ENCODE results near the gene FUNDC2. TPM values are rescaled to one million over a fixed set of nuclear protein-coding genes. Genes with fewer than 3 reads are reported as not detected.

Gene FUNDC2
- polyA plus RNA-seq, 2 of the 4 experiments (the other 2 are of a cell fraction) = 63.5 to 159 TPM

DNA sequence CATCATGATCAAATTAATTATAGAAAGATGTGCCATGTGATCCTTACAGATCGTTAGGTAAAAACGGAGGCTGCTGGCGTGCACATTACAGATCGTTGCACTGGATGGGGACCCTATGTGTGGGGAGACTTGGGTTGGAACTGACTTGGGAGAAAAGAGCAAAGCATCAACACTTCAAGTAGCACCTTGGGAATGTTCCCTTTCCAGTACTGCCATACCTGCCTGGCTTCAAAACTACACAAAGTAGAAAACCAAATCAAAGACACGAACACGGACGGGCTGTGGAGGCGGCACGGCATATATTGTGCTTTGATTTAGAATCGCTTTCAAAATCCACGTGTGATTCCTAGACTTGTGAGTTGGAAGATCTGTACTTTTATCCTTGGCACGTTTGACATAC, 43.4 kb downstream of the FUNDC2 start (continued):
- TF ChIP-seq RNF2 (IDR thresholded peaks at IDR 0.05; ENCODE audit: borderline replicate concordance, low read depth) = no peak
- TF ChIP-seq CBX2 (IDR thresholded peaks at IDR 0.05; ENCODE audit: borderline replicate concordance, low read depth) = no peak
- no peak for TF ChIP-seq HDAC2 (IDR thresholded peaks at IDR 0.05)
- TF ChIP-seq FOSL2 (IDR thresholded peaks at IDR 0.05) = no peak
- no peak for TF ChIP-seq FOSL2 (CRISPR knock-in tag; IDR thresholded peaks at IDR 0.05)
- TF ChIP-seq KDM5A (IDR thresholded peaks at IDR 0.05) = no peak
- no peak for TF ChIP-seq KDM1A (IDR thresholded peaks at IDR 0.05; ENCODE audit: low read depth)
- no peak for TF ChIP-seq BHLHE40 (IDR thresholded peaks at IDR 0.05; ENCODE audit: low read depth, low read length)

DNA sequence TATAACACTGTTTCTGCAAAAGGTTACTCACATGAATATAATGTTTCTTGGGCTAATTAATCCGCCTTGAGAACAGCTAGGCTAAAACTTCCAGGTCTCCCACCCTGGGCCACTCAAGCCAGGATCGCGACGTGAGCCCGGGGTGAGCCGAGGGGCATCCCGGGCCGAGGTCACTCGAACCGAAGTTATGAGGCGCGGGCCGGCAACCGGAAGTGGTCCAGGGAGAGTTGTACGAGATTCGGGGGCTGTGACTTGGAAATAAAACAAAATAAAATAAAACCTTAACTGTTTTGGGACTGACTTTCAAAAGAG, 44.0 kb downstream of the FUNDC2 start:
- peak in 1 of 2 experiments; percentile 20 for DNase-seq (ENCODE audit: low read depth in 1 of 2, low spot score in 1 of 2)
- peak; percentile 51 to 54 for ATAC-seq
- 2% methylated on average over 16 of the region's 16 CpGs for WGBS (ENCODE audit: missing lambda C conversion rate)
- FAIRE-seq = no peak
- Histone ChIP-seq H3K4me2 (peak overlapping the region; percentile 86), H3K27ac (peak overlapping the region; percentile 93 to 98), H3K4me1 (peaks cover 47% of the 10 kb centered on the region), H3K4me3 (peak overlapping the region; percentile 84), H3K9me3 (no peaks in the 10 kb centered on the region)
- no peak for TF ChIP-seq TP53 (CRISPR knock-in tag; IDR thresholded peaks at IDR 0.05)
- TF ChIP-seq PHF8 (IDR thresholded peaks at IDR 0.05; ENCODE audit: borderline replicate concordance, low read depth) = peak; percentile 88
- CTCF ChIA-PET = interaction anchor here (1.1 kb wide), 1 partner anchor 14 kb away, joined by 5 read pairs; no protein-coding TSS in a partner anchor
- POLR2A ChIA-PET = interaction anchor here (0.9 kb wide), 1 partner anchor 44 kb away, joined by 4 read pairs; the partner anchor contains the start of gene FUNDC2

GRCh38 chrX:155070975-155071693, 44.5 kb downstream of the FUNDC2 start, which contains the start of the genes BRCC3, CMC4 and MTCP1:
Gene BRCC3 (plus strand): TSS chrX:155071508. CDS start chrX:155071528, 20 bp downstream.
Gene CMC4 (minus strand): TSS chrX:155071136. CDS start chrX:155064023, 7,113 bp downstream.
Gene MTCP1 (minus strand): TSS chrX:155071136. CDS start chrX:155066010, 5,126 bp downstream.
- WGBS (ENCODE audit: missing lambda C conversion rate) = 0% methylated on average over 17 of the region's 81 CpGs
- peak; percentile 94 to 96 for ATAC-seq
- no peaks in the 10 kb centered on the region for H3K9me3 ChIP-seq
- DNase-seq (ENCODE audit: low read depth in 1 of 2, low spot score in 1 of 2) = peak; percentile 81 to 88
- ChIA-PET POLR2A (interaction anchor here (0.9 kb wide), 1 partner anchor 44 kb away, joined by 4 read pairs; the partner anchor contains the start of gene FUNDC2), CTCF (interaction anchor here (1.1 to 1.4 kb wide), 2 partner anchors 14 to 16 kb away, joined by 5 to 6 read pairs; no protein-coding TSS in a partner anchor)
- peaks cover 42% of the 10 kb centered on the region for H3K4me1 ChIP-seq
- no peak for FAIRE-seq
- H3K27ac ChIP-seq = peak within 1 kb of the TSS; percentile 93 to 98
- H3K4me3 ChIP-seq = peak within 1 kb of the TSS; percentile 84
- H3K4me2 ChIP-seq = peak within 1 kb of the TSS; percentile 86
- no peak for TF ChIP-seq FOSL2 (IDR thresholded peaks at IDR 0.05)
- no peak for TF ChIP-seq FOSL2 (CRISPR knock-in tag; IDR thresholded peaks at IDR 0.05)
- no peak for TF ChIP-seq JUNB (IDR thresholded peaks at IDR 0.05)
- peak; percentile 71 for TF ChIP-seq KDM5A (IDR thresholded peaks at IDR 0.05)
- TF ChIP-seq POLR2AphosphoS2 (conservative IDR thresholded peaks at IDR 0.05; ENCODE audit: low read length) = no peak
- TF ChIP-seq JUN (IDR thresholded peaks at IDR 0.05) = peak in 1 of 2 experiments; percentile 63; a peak in 1 of 5 replicates
- TF ChIP-seq MAZ (IDR thresholded peaks at IDR 0.05; ENCODE audit: borderline replicate concordance, low read depth, low read length) = 0 out of 2 replicates have a peak, but pooled peaks have one; percentile 58
- peak; percentile 95 for TF ChIP-seq POLR2A (IDR thresholded peaks at IDR 0.05; ENCODE audit: low read length)
- TF ChIP-seq, protein P1, sequence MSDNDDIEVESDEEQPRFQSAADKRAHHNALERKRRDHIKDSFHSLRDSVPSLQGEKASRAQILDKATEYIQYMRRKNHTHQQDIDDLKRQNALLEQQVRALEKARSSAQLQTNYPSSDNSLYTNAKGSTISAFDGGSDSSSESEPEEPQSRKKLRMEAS (IDR thresholded peaks at IDR 0.05) = peak; percentile 25; the same call in 1 of the 2 replicates

DNA sequence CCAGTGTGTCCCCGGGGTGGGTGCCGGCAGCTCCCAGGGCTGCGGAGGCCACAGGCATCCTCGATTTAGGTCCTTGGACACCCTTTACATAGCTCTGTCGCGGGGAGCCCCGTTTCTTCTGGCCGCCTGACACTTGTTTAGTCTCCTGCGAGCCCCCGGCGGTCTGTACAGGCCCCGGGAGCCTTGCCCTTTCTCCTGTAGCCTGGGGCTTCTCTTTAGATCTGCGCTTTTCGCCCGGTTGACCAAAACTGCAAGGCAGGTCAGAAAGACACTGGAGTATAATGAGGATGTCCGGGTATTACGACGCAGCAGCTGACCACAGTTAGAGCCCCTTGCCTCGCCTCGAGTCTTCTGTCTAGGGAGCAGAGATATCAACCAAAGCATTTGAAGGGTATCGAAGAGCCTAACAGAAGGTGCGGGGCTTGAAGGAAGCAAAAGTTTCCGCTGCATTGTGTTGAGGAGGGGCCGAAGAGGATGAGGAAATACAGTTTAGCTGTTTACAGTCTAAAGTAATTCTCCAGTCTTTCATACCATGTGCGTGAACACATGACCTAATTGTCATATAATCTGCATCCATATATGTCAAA, 45.1 kb downstream of the FUNDC2 start:
- 5% methylated on average over 13 of the region's 25 CpGs for WGBS (ENCODE audit: missing lambda C conversion rate)
- ATAC-seq (no peak; a peak in 1 of 6 replicates), FAIRE-seq (no peak), DNase-seq (ENCODE audit: low read depth in 1 of 2, low spot score in 1 of 2) (no peak)
- Histone ChIP-seq H3K4me2 (peak overlapping the region; percentile 86), H3K27ac (peak overlapping the region; percentile 83 to 92), H3K4me1 (peaks cover 36% of the 10 kb centered on the region), H3K9me3 (no peaks in the 10 kb centered on the region), H3K4me3 (peak overlapping the region; percentile 83)
- ChIA-PET POLR2A (no interaction called here), CTCF (interaction anchor here (1.4 kb wide), 1 partner anchor 15 kb away, joined by 6 read pairs; no protein-coding TSS in a partner anchor)
- TF ChIP-seq PHF8 (IDR thresholded peaks at IDR 0.05; ENCODE audit: borderline replicate concordance, low read depth) (peak; percentile 82; the same call in 1 of the 2 replicates), RFX5 (IDR thresholded peaks at IDR 0.05) (no peak), POLR2A (IDR thresholded peaks at IDR 0.05; ENCODE audit: low read length) (no peak), E2F6 (IDR thresholded peaks at IDR 0.05; ENCODE audit: borderline replicate concordance, low read depth) (no peak)
- TF ChIP-seq, protein P2, sequence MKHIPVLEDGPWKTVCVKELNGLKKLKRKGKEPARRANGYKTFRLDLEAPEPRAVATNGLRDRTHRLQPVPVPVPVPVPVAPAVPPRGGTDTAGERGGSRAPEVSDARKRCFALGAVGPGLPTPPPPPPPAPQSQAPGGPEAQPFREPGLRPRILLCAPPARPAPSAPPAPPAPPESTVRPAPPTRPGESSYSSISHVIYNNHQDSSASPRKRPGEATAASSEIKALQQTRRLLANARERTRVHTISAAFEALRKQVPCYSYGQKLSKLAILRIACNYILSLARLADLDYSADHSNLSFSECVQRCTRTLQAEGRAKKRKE (CRISPR knock-in tag; IDR thresholded peaks at IDR 0.05; ENCODE audit: low read depth) = no peak
- TF ChIP-seq, protein P1 (IDR thresholded peaks at IDR 0.05) = 0 out of 2 replicates have a peak, but pooled peaks have one; percentile 5
